ENCODE data around the gene RABEP2. TPM values are rescaled to one million over a fixed set of nuclear protein-coding genes. Genes with fewer than 3 reads are reported as not detected.
A peak's percentile ranks its signal among the peaks of the same experiment; 100 is the strongest.

RABEP2 gene
- total RNA-seq, 1 experiment from 2014 or later = 17.6 TPM

- ChIA-PET POLR2A (ENCODE audit: low non-redundant PET) (no interaction called here), CTCF (no interaction called here)
- H3K36me3 ChIP-seq (ENCODE audit: insufficient read depth, low read length, poor library complexity, severe bottlenecking) = no peaks in the 10 kb centered on the region
- DNase-seq (ENCODE audit: low spot score) = no peak
- intact Hi-C loops (cut with micrococcal nuclease; ENCODE audit: unreplicated experiment) = loop anchor here (10.0 kb wide), 1 partner anchor 45 kb away; the partner anchor contains the start of gene RABEP2
- H3K4me1 ChIP-seq (ENCODE audit: insufficient read depth, low read length, poor library complexity, severe bottlenecking) = no peaks in the 10 kb centered on the region
- H3K9me3 ChIP-seq (ENCODE audit: low read depth, low read length, poor library complexity, severe bottlenecking) = no peaks in the 10 kb centered on the region
- TSS peak; percentile 82 for BruUV-seq (replicated peaks)
- H3K4me3 ChIP-seq (ENCODE audit: low read depth, low read length, poor library complexity, severe bottlenecking) = peak overlapping the region; percentile 61
- peak overlapping the region; percentile 60 for H3K27ac ChIP-seq (ENCODE audit: low read depth, low read length, poor library complexity, severe bottlenecking)
- no peaks in the 10 kb centered on the region for H3K27me3 ChIP-seq (replicated peaks; ENCODE audit: insufficient read depth, low read depth, low read length, poor library complexity)
- no peak for TF ChIP-seq EZH2 (IDR thresholded peaks at IDR 0.05; ENCODE audit: borderline replicate concordance, low read depth, low read length, poor library complexity, severe bottlenecking)
- no peak for TF ChIP-seq CTCF (conservative IDR thresholded peaks at IDR 0.05; ENCODE audit: low read depth, low read length)
Observed at GRCh38 chr16:28879261-28879840, 45.7 kb downstream of the RABEP2 start.

- POLR2A ChIA-PET (ENCODE audit: low non-redundant PET) = no interaction called here
- intact Hi-C loops (cut with micrococcal nuclease; ENCODE audit: unreplicated experiment) = loop anchor here (10.0 kb wide), 1 partner anchor 46 kb away; the partner anchor contains the start of gene RABEP2
- Histone ChIP-seq H3K27me3 (replicated peaks; ENCODE audit: insufficient read depth, low read depth, low read length, poor library complexity) (no peaks in the 10 kb centered on the region), H3K4me1 (ENCODE audit: insufficient read depth, low read length, poor library complexity, severe bottlenecking) (no peaks in the 10 kb centered on the region), H3K4me3 (ENCODE audit: low read depth, low read length, poor library complexity, severe bottlenecking) (peak within 1 kb of the TSS; percentile 61), H3K27ac (ENCODE audit: low read depth, low read length, poor library complexity, severe bottlenecking) (peak within 1 kb of the TSS; percentile 60), H3K36me3 (ENCODE audit: insufficient read depth, low read length, poor library complexity, severe bottlenecking) (no peaks in the 10 kb centered on the region), H3K9me3 (ENCODE audit: low read depth, low read length, poor library complexity, severe bottlenecking) (no peaks in the 10 kb centered on the region)
- TF ChIP-seq EZH2 (IDR thresholded peaks at IDR 0.05; ENCODE audit: borderline replicate concordance, low read depth, low read length, poor library complexity, severe bottlenecking) (no peak), CTCF (conservative IDR thresholded peaks at IDR 0.05; ENCODE audit: low read depth, low read length) (no peak)
- no TSS peak for BruUV-seq (replicated peaks)
- CTCF ChIA-PET = no interaction called here
- DNase-seq (ENCODE audit: low spot score) = no peak
Observed at GRCh38 chr16:28878083-28878926, 46.7 kb downstream of the RABEP2 start, which contains the start of gene ATP2A1. TSS of gene ATP2A1 (plus strand) at chr16:28878488. CDS start at chr16:28878672, 184 bp downstream.

GRCh38 chr16:28877655-28878000, 47.4 kb downstream of the RABEP2 start:
- peaks cover 2% of the 10 kb centered on the region for H3K36me3 ChIP-seq (ENCODE audit: insufficient read depth, low read length, poor library complexity, severe bottlenecking)
- ChIA-PET CTCF (no interaction called here), POLR2A (ENCODE audit: low non-redundant PET) (no interaction called here)
- no peaks in the 10 kb centered on the region for H3K27me3 ChIP-seq (replicated peaks; ENCODE audit: insufficient read depth, low read depth, low read length, poor library complexity)
- intact Hi-C loops (cut with micrococcal nuclease; ENCODE audit: unreplicated experiment) = loop anchor here (10.0 kb wide), 1 partner anchor 47 kb away; the partner anchor contains the start of gene RABEP2
- BruUV-seq (replicated peaks) = no TSS peak
- H3K4me3 ChIP-seq (ENCODE audit: low read depth, low read length, poor library complexity, severe bottlenecking) = no peak overlapping the region
- no peak overlapping the region for H3K27ac ChIP-seq (ENCODE audit: low read depth, low read length, poor library complexity, severe bottlenecking)
- H3K9me3 ChIP-seq (ENCODE audit: low read depth, low read length, poor library complexity, severe bottlenecking) = no peaks in the 10 kb centered on the region
- DNase-seq (ENCODE audit: low spot score) = no peak
- no peak for TF ChIP-seq EZH2 (IDR thresholded peaks at IDR 0.05; ENCODE audit: borderline replicate concordance, low read depth, low read length, poor library complexity, severe bottlenecking)
- TF ChIP-seq CTCF (conservative IDR thresholded peaks at IDR 0.05; ENCODE audit: low read depth, low read length) = no peak
- H3K4me1 ChIP-seq (ENCODE audit: insufficient read depth, low read length, poor library complexity, severe bottlenecking) = no peaks in the 10 kb centered on the region
